Left ventricle myocardium superior (tissue), 1 donor: Measurements from ENCODE around the gene SYT15. TPM values are rescaled to one million over a fixed set of nuclear protein-coding genes. Genes with fewer than 3 reads are reported as not detected.

Experiments
- ATAC-seq: fragments of 200-7000 bp; cut with Tn5 transposase; one replicate; pipeline ENCODE4 v1.9.1; 2020; ENCODE audit warnings: mild to moderate bottlenecking, moderate library complexity
- DNase-seq: peaks from one replicate; pipeline ENCODE4 v3.0.0-alpha.2; 2020
- intact Hi-C: fragments of 100-400 bp; cut with micrococcal nuclease; formaldehyde crosslinking; loops from one replicate; pipeline ENCODE4 v1.11.0; 2022
- total RNA-seq: library from RNA; stranded (reverse); fragmentation: NEBNext Ultra II Directional; extraction: Animal tissue kit (Norgen Biotek cat#: 25700); gene quantifications from one replicate; pipeline ENCODE4 v1.2.1, GENCODE V29; 2021
- donor health status: DM: no; HTN: yes; CAD: no; lungs with severe emphysema.

SYT15 gene
- total RNA-seq, 1 donor from 2014 or later, result 3.6 TPM

DNA sequence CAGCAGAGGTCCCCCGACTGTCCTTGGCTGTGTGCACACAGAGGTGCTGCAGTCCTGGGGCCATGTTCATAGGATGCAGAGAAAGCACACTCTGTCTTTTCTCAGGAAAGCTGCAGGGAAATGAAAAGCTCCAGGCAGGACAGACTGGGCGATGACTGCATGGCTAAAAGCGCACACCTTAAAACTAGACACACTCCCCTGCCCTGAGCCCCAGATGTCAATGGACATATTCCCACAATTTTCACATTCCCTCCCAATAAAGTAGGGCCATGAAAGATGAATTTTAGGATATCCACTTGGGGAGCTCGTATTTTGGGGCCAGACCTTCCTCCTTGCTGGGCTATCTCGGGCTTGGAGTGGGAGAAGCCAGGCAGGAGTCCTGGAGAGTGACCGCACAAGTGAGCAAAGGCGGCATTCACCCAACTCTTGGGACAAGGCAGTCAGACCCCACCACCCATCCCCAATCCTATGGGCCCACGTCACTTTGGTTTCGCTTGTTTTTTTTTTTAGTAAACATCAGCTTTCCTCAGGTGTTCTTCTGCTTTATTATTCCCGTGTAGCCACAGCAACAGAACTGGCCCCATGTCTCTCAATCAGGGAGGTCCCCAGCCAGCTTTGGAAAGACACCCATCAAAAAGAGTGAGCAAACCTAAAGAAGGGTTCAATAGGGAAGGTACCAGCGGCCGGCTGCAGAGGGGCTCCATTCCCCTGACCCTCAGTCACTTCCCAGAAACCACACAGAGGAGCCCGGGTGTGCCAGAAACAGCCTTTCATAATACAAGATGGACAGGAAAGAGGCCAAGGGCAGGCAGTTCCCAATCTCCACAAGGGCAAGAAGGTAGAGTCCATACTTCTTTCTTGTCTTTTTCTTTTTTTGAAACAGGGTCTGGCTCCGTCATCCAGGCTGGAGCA is 35.2 kb upstream of the SYT15 start:
- no peak for ATAC-seq

GRCh38 chr10:46544989-46545791 is 33.7 kb upstream of the SYT15 start:
- DNase-seq, result peak; percentile 19
- intact Hi-C loops, result no loop called here

More for the DNA sequence above, 35.2 kb upstream of the SYT15 start:
- DNase-seq, result peak; percentile 25
- intact Hi-C loops, result no loop called here

GRCh38 chr10:46545861-46546590 is 32.9 kb upstream of the SYT15 start:
- intact Hi-C loops, result no loop called here
- no peak for DNase-seq
- no peak for ATAC-seq

More at GRCh38 chr10:46544989-46545791, 33.7 kb upstream of the SYT15 start:
- no peak for ATAC-seq

- intact Hi-C loops, result no loop called here
- DNase-seq (peak; percentile 39), ATAC-seq (no peak)
Measured at GRCh38 chr10:46546591-46547540, 32.1 kb upstream of the SYT15 start.

- intact Hi-C loops, result no loop called here
- peak; percentile 27 for DNase-seq
- ATAC-seq, result no peak
Measured at GRCh38 chr10:46547541-46548497, 31.1 kb upstream of the SYT15 start.

- intact Hi-C loops, result no loop called here
- ATAC-seq (no peak), DNase-seq (peak; percentile 22)
Measured at GRCh38 chr10:46548498-46549090, 30.3 kb upstream of the SYT15 start.

GRCh38 chr10:46549171-46550075 is 29.5 kb upstream of the SYT15 start:
- ATAC-seq, result no peak
- intact Hi-C loops, result no loop called here
- DNase-seq, result peak; percentile 39

DNA sequence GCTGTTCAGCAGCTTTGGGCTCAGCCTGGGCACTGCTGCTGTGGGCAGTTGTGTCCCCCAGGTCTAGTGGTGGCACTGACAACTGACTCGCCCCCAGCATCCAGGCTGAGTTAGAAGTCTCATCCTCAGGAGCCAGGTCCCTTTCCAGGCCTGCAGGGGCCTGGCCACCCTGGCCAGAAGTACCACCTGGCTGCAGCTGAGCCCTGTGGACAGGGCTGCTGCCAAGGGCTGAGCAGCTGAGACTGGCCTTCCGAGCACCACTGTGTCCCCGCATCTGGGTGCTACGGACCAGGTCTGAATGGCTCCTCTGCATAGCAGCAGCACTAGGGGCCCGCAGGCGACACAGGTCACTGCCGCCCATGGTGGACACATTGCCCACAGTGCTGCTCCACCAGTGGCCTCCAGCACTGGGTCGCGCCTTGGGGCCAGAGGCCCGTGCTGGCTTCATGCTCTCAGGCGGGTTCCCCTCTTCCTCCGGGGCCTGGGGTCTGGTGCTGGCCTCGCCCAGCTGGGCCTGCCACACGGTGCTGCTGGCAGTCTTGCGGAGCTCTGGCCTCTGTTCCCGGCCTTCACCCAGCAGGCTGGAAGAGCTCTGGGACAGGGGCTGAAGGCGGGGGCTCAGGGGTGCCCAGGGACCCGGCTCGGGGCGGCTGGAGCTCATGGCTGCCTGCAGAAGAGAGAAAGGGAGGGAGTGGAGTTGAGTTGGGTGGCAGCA is 28.7 kb upstream of the SYT15 start:
- ATAC-seq, result no peak
- intact Hi-C loops, result no loop called here

DNA sequence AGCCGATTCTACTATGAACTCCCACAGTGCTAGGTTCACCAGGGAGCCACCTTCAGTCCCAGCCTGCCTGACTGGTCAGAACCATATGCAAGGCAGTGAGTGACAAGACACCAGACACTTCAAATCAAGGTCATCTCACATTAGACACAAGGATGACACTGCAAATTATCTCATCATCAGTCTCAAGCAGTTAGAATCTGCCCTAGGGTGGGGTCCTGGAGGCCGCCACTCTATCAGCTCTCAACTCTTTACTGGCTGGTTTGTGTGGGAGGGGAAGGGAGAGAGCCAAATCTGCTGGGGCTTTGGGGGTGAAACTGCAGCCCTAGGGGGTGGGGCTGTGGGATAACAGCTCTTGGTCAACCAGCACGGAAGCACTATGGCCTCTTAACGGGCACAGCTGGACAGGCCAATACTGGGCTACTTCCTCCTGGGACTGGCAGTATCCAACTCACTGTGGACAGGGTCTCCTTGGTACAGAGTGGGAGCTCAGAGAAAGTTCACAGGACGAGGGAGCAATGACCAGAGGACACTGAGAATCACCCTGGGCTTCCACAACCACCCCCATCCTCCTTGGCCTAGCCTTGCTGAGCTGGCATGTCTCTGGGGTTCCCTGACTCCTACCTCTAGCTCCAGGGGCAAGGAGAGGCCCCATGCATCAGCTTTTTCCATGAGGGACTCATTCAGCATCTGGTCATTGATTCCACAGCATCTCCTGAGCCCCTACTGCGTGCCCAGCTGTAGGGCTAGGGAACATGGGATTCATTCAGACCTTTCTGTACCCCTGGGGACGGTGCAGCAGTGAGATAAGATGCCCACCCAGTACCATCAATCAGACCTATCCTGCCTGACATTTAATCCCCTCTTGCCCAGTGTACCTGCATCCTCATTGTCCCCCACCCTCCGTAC is 27.9 kb upstream of the SYT15 start:
- DNase-seq, result no peak
- intact Hi-C loops, result no loop called here
- ATAC-seq, result no peak

More for the DNA sequence above, 28.7 kb upstream of the SYT15 start:
- DNase-seq, result peak; percentile 31

GRCh38 chr10:46551701-46552525 is 27.0 kb upstream of the SYT15 start:
- DNase-seq (peak; percentile 22), ATAC-seq (no peak)
- intact Hi-C loops, result no loop called here

- no peak for ATAC-seq
- peak; percentile 24 for DNase-seq
- intact Hi-C loops, result no loop called here
Measured at GRCh38 chr10:46552526-46553237, 26.2 kb upstream of the SYT15 start.

DNA sequence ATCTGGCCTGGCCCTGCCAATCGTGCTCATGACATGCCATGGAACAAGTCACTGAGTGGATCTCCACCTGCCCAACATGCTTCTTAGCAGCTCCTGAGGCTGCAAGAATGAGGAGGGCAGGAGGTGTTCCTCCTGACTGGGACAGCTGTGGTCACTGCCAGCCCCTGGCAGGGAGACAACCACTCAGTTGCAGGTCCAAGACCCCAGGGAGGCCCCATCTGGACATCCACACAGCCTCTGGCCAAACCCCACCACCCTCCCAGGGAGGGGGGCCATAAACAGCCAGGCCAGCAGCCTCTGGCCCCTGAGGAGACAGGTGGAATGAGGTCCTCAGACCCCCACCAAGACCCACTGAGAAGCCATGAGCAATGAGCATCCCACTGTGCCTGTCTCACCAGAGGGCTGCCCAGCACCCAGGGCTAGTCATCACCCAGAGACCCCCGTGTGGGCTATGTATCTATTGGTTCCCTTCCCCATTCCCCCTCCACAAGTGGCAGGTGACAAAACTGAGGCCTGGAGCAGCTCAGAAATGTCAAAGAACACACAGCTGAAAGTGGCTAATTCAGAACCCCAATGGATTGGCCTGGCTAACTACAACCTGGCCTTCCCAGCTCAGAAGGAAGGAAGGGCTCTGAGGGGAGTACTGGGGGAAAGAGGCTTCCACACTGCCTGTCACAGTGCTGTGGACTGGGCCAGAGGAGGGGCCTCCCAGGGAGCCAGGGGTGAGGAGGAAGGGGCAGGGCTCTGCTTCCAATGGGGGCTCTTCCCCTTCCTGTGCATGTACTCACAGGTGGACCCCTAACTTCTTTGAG is 25.5 kb upstream of the SYT15 start:
- ATAC-seq (no peak), DNase-seq (peak; percentile 26)
- intact Hi-C loops, result no loop called here
